K562 (cell line): ENCODE measurements around the gene ST6GALNAC6. TPM values are rescaled to one million over a fixed set of nuclear protein-coding genes. Genes with fewer than 3 reads are reported as not detected.

ENCODE experiments used
- ATAC-seq: fragments of 200-7000 bp; cut with Tn5 transposase; 3 replicates; pipeline ENCODE4 v1.9.1; 2020; ENCODE audit warnings: moderate library complexity
- BruUV-seq: library from RNA; stranded (reverse); fragments of 400-500 nt; replicated peaks from 2 replicates; lab custom pipeline; 2021; lab: Mats Ljungman, UMichigan
- CTCF ChIA-PET: fragments of 300-600 bp; formaldehyde crosslinking; extraction: SDS; loops from one replicate; lab custom pipeline; 2021; ENCODE audit warnings: low intra/inter-chr PET ratio; lab: Yijun Ruan, JAX
- POLR2A ChIA-PET: fragments of 300-600, 350-650 bp; sonication (Branson Sonifier 250); formaldehyde crosslinking; extraction: SDS; loops from one replicate; lab custom pipeline; 2021; ENCODE audit warnings: antibody characterized with exemption, inconsistent platforms; lab: Yijun Ruan, JAX
- DNase-seq, 4 experiments: peaks; one replicate each; pipeline versions ENCODE4 v3.0.0 to v3.0.0-alpha.2; 2011 to 2018; ENCODE audit warnings: low spot score in 3 of 4, mixed read lengths in 3 of 4; ENCODE audit errors: extremely low read depth in 1 of 4
- FAIRE-seq: peaks from 2 replicates; lab custom pipeline; 2011; peaks lifted over from hg19 to GRCh38; lab: Jason Lieb, UNC
- H2AFZ ChIP-seq: 2 replicates; pipeline ENCODE4 v1.6.0; 2011; ENCODE audit warnings: low read depth, low read length, control low read depth, inconsistent platforms
- H3K27ac ChIP-seq: fragments of 200-600 bp; 3 replicates; pipeline ENCODE4 v1.8.0; 2011; ENCODE audit warnings: low read depth, mild to moderate bottlenecking, control low read depth, inconsistent platforms, low read length, moderate library complexity, mixed read lengths; ENCODE audit errors: extremely low read depth
- H3K27me3 ChIP-seq, 2 experiments: fragments of 300-600 bp in 1 of 2; 2 replicates in 1 of 2; 3 replicates in 1 of 2; pipeline versions ENCODE4 v1.6.0 to v1.8.0; 2011; ENCODE audit warnings: inconsistent platforms in 2 of 2, low read length in 2 of 2, mild to moderate bottlenecking in 1 of 2, mixed read lengths in 1 of 2, moderate library complexity in 1 of 2; ENCODE audit not compliant: control insufficient read depth in 2 of 2, insufficient read depth in 2 of 2
- H3K36me3 ChIP-seq: fragments of 300-600 bp; 3 replicates; pipeline ENCODE4 v1.8.0; 2011; ENCODE audit warnings: mild to moderate bottlenecking, low read length, inconsistent platforms; ENCODE audit not compliant: control insufficient read depth, insufficient read depth
- H3K4me1 ChIP-seq, 2 experiments: fragments of 200-600 bp in 1 of 2; replicated peaks in 1 of 2; 2 replicates in 1 of 2; 3 replicates in 1 of 2; pipeline versions ENCODE4 v1.5.1 to v1.8.0; 2011; ENCODE audit warnings: inconsistent platforms in 2 of 2, low read length in 2 of 2, mild to moderate bottlenecking in 1 of 2, mixed read lengths in 1 of 2, moderate library complexity in 1 of 2; ENCODE audit not compliant: control insufficient read depth in 2 of 2, insufficient read depth in 2 of 2
- H3K4me2 ChIP-seq: 2 replicates; pipeline ENCODE4 v1.6.1; 2011; ENCODE audit warnings: low read length, control low read depth, inconsistent platforms, mixed read lengths; ENCODE audit not compliant: insufficient read depth
- H3K4me3 ChIP-seq: fragments of 200-600 bp; sonication (generic), shearing (Covaris generic); 2 replicates; pipeline ENCODE4 v1.5.1; 2016; ENCODE audit warnings: control low read depth, inconsistent platforms
- H3K79me2 ChIP-seq: fragments of 200-600 bp; 3 replicates; pipeline ENCODE4 v1.8.0; 2011; ENCODE audit warnings: low read length, inconsistent platforms; ENCODE audit not compliant: control insufficient read depth, insufficient read depth
- H3K9ac ChIP-seq, 2 experiments: 2 replicates each; pipeline versions ENCODE4 v1.6.0 to v1.6.1; 2011; ENCODE audit warnings: low read depth in 2 of 2, low read length in 2 of 2, control low read depth in 1 of 2, inconsistent platforms in 1 of 2, mild to moderate bottlenecking in 1 of 2, mixed read lengths in 1 of 2; ENCODE audit not compliant: insufficient read depth in 1 of 2
- H3K9me1 ChIP-seq: one replicate; pipeline ENCODE4 v1.6.0; 2011; ENCODE audit warnings: inconsistent platforms, mild to moderate bottlenecking, low read length, moderate library complexity; ENCODE audit not compliant: control insufficient read depth, insufficient read depth
- H3K9me3 ChIP-seq: replicated peaks from 2 replicates; pipeline ENCODE4 v1.5.1; 2011; ENCODE audit warnings: low read depth, low read length, inconsistent platforms; ENCODE audit not compliant: control insufficient read depth, insufficient read depth
- H4K20me1 ChIP-seq: replicated peaks from 2 replicates; pipeline ENCODE4 v1.6.1; 2011; ENCODE audit warnings: low read length, inconsistent platforms, mixed read lengths; ENCODE audit not compliant: control insufficient read depth, insufficient read depth
- DDX20 ChIP-seq: fragments of 450-650 bp; IDR thresholded peaks from 2 replicates; pipeline ENCODE4 v1.6.1; 2016; ENCODE audit warnings: missing genetic modification characterization, low read depth, mild to moderate bottlenecking, missing compliant biosample characterization, moderate library complexity
- KDM4B ChIP-seq, 2 experiments: fragments of 450-650 bp in 1 of 2; sonication (generic) in 1 of 2; IDR thresholded peaks; 2 replicates each; pipeline ENCODE4 v1.6.1; 2016 to 2017; ENCODE audit warnings: borderline replicate concordance in 2 of 2, antibody characterized with exemption in 1 of 2, low read depth in 1 of 2, mild to moderate bottlenecking in 1 of 2
- TRIM28 ChIP-seq: fragments of 450-650 bp; IDR thresholded peaks from 2 replicates; pipeline ENCODE4 v1.6.1; 2017
- U2AF1 ChIP-seq: fragments of 200-400 bp; formaldehyde crosslinking; optimal IDR thresholded peaks from 2 replicates; pipeline ENCODE3; 2017; ENCODE audit warnings: mild to moderate bottlenecking, low read depth, low read length, moderate library complexity
- WGBS: fragments of 100-300 bp; shearing (Covaris generic); methylation state at CpG from one replicate; pipeline ENCODE4 v1.1.6; 2016; ENCODE audit warnings: low coverage, mixed read lengths; ENCODE audit not compliant: insufficient coverage; ENCODE audit errors: missing lambda C conversion rate; 5-methylcytosine and 5-hydroxymethylcytosine counted together
- in situ Hi-C: fragments of 300-500 bp; cut with MboI; formaldehyde crosslinking; loops from 4 replicates; pipeline ENCODE4 v1.15.0; 2018; ENCODE audit warnings: inconsistent platforms, mixed read lengths
- intact Hi-C: fragments of 100-400 bp; cut with micrococcal nuclease; formaldehyde crosslinking; loops from 2 replicates; pipeline ENCODE4 v1.14.2; 2022
- polyA plus RNA-seq, 8 experiments: library from polyadenylated mRNA; depleted of rRNA in 4 of 8; stranded (reverse) in 5 of 8; unstranded in 3 of 8; fragments of >200 nt; fragmentation: Nextera tagmentation in 2 of 8; fragmentation: Illumina TruSeq in 1 of 8; extraction: Ambion mirVana in 2 of 8; extraction: Trizol in 1 of 8; gene quantifications; 2 replicates each; pipeline versions ENCODE4 v1.2.1 to v1.2.3, GENCODE V29; 2011 to 2014; ENCODE audit warnings: inconsistent platforms in 1 of 8, missing spikeins in 1 of 8
- total RNA-seq, 7 experiments: library from RNA; depleted of rRNA in 6 of 7; stranded (reverse); fragments of >200 nt in 6 of 7; fragmentation: Illumina TruSeq in 2 of 7; extraction: Trizol in 2 of 7; gene quantifications; 2 replicates each; pipeline versions ENCODE4 v1.2.1 to v1.2.3, GENCODE V29; 2011 to 2021; ENCODE audit warnings: low replicate concordance in 1 of 7
- TF ChIP-seq, protein P1 (sequence below): fragments of 450-650 bp; IDR thresholded peaks from 2 replicates; pipeline ENCODE4 v1.6.1; 2016; ENCODE audit warnings: mild to moderate bottlenecking, moderate library complexity
- TF ChIP-seq, protein P2 (sequence below): sonication (generic); formaldehyde crosslinking; IDR thresholded peaks from 2 replicates; pipeline ENCODE4 v1.8.1; 2023; ENCODE audit warnings: mild to moderate bottlenecking, missing genetic modification reagents

Gene ST6GALNAC6
- total and polyA plus RNA-seq, 9 of the 15 experiments (the other 6 are each of a cell fraction or from before 2014, with no cell fraction given) = 0.13 to 23.0 (median 14.5) TPM

DNA sequence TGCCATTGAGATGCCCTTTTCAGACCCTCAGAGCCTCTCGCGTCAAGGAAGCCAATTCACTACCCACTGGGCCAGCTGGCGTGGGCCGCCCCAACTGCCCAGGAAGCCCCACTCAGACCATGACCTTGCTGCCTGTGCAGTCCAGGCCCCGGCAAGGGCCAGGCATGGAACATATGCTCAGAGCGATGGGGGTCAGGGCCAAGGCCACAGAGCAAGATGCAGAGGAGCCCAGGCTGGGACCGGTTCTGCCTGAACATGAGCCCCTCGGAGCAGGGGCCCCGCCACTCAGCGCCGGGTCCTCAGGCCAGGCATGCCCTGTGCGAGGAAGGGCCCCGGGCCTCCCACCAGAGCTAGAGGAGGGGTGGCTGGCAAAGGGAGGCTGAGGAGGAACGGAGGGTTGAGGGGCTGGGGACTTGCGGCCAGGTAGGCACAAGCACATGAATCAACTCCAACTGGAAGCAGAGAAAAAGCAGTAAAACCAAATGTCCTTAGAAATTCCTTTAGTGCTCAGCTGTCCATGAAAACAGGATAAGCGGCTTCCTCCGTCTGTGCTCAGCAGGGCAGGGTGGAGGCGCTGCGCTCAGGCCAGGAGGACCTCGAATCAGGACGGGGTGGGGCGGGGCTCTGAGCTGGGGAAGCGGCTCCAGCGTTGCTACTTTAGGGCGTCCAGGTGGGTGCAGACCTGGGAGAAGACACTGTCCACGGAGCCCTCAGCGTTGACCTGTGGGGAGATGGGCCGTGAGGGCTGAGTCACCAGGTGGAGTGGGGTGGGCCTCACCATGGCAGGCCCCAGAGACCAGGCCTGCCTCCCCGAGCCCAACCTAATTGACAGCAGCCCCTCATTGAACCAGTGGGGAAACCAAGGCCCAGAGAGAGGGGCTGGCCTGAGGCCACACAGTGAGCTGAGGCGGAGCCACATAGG, 31.8 kb downstream of the ST6GALNAC6 start:
- intact Hi-C loops (loop anchor here (5.0 kb wide), 1 partner anchor 50 kb away; the partner anchor contains the start of gene ST6GALNAC4), in situ Hi-C loops (no loop called here)
- Histone ChIP-seq H3K9ac (peak overlapping the region in 1 of 2 experiments; percentile 54; a peak in 2 of 4 replicates), H3K79me2 (no peaks in the 10 kb centered on the region), H4K20me1 (no peaks in the 10 kb centered on the region), H3K27me3 (no peaks in the 10 kb centered on the region), H3K4me2 (no peak overlapping the region), H3K4me1 (peaks cover 26 to 61% of the 10 kb centered on the region in 2 experiments), H3K4me3 (no peak overlapping the region), H3K36me3 (peaks cover 20% of the 10 kb centered on the region; the same call in 2 of the 3 replicates), H2AFZ (no peak overlapping the region), H3K27ac (no peak overlapping the region), H3K9me3 (no peaks in the 10 kb centered on the region), H3K9me1 (no peaks in the 10 kb centered on the region)
- DNase-seq (no peak), ATAC-seq (no peak), FAIRE-seq (no peak)
- ChIA-PET CTCF (interaction anchor here (3.3 to 4.0 kb wide), 2 partner anchors 81 to 132 kb away, joined by 31 to 34 read pairs; partner anchors contain the start of genes CDK9 and TOR2A), POLR2A (interaction anchor here (0.7 to 2.3 kb wide), 3 partner anchors 22 to 125 kb away, joined by 3 to 6 read pairs (median 3); no protein-coding TSS in a partner anchor)
- BruUV-seq = no TSS peak
- WGBS = 91% methylated on average over 26 of the region's 30 CpGs
- TF ChIP-seq, protein P1, sequence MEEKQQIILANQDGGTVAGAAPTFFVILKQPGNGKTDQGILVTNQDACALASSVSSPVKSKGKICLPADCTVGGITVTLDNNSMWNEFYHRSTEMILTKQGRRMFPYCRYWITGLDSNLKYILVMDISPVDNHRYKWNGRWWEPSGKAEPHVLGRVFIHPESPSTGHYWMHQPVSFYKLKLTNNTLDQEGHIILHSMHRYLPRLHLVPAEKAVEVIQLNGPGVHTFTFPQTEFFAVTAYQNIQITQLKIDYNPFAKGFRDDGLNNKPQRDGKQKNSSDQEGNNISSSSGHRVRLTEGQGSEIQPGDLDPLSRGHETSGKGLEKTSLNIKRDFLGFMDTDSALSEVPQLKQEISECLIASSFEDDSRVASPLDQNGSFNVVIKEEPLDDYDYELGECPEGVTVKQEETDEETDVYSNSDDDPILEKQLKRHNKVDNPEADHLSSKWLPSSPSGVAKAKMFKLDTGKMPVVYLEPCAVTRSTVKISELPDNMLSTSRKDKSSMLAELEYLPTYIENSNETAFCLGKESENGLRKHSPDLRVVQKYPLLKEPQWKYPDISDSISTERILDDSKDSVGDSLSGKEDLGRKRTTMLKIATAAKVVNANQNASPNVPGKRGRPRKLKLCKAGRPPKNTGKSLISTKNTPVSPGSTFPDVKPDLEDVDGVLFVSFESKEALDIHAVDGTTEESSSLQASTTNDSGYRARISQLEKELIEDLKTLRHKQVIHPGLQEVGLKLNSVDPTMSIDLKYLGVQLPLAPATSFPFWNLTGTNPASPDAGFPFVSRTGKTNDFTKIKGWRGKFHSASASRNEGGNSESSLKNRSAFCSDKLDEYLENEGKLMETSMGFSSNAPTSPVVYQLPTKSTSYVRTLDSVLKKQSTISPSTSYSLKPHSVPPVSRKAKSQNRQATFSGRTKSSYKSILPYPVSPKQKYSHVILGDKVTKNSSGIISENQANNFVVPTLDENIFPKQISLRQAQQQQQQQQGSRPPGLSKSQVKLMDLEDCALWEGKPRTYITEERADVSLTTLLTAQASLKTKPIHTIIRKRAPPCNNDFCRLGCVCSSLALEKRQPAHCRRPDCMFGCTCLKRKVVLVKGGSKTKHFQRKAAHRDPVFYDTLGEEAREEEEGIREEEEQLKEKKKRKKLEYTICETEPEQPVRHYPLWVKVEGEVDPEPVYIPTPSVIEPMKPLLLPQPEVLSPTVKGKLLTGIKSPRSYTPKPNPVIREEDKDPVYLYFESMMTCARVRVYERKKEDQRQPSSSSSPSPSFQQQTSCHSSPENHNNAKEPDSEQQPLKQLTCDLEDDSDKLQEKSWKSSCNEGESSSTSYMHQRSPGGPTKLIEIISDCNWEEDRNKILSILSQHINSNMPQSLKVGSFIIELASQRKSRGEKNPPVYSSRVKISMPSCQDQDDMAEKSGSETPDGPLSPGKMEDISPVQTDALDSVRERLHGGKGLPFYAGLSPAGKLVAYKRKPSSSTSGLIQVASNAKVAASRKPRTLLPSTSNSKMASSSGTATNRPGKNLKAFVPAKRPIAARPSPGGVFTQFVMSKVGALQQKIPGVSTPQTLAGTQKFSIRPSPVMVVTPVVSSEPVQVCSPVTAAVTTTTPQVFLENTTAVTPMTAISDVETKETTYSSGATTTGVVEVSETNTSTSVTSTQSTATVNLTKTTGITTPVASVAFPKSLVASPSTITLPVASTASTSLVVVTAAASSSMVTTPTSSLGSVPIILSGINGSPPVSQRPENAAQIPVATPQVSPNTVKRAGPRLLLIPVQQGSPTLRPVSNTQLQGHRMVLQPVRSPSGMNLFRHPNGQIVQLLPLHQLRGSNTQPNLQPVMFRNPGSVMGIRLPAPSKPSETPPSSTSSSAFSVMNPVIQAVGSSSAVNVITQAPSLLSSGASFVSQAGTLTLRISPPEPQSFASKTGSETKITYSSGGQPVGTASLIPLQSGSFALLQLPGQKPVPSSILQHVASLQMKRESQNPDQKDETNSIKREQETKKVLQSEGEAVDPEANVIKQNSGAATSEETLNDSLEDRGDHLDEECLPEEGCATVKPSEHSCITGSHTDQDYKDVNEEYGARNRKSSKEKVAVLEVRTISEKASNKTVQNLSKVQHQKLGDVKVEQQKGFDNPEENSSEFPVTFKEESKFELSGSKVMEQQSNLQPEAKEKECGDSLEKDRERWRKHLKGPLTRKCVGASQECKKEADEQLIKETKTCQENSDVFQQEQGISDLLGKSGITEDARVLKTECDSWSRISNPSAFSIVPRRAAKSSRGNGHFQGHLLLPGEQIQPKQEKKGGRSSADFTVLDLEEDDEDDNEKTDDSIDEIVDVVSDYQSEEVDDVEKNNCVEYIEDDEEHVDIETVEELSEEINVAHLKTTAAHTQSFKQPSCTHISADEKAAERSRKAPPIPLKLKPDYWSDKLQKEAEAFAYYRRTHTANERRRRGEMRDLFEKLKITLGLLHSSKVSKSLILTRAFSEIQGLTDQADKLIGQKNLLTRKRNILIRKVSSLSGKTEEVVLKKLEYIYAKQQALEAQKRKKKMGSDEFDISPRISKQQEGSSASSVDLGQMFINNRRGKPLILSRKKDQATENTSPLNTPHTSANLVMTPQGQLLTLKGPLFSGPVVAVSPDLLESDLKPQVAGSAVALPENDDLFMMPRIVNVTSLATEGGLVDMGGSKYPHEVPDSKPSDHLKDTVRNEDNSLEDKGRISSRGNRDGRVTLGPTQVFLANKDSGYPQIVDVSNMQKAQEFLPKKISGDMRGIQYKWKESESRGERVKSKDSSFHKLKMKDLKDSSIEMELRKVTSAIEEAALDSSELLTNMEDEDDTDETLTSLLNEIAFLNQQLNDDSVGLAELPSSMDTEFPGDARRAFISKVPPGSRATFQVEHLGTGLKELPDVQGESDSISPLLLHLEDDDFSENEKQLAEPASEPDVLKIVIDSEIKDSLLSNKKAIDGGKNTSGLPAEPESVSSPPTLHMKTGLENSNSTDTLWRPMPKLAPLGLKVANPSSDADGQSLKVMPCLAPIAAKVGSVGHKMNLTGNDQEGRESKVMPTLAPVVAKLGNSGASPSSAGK = no peak
- TF ChIP-seq KDM4B (IDR thresholded peaks at IDR 0.05; ENCODE audit: borderline replicate concordance in 2 of 2, low read depth in 1 of 2) = no peak
- TF ChIP-seq DDX20 (tag) = no peak
- no peak for TF ChIP-seq U2AF1
- TF ChIP-seq, protein P2, sequence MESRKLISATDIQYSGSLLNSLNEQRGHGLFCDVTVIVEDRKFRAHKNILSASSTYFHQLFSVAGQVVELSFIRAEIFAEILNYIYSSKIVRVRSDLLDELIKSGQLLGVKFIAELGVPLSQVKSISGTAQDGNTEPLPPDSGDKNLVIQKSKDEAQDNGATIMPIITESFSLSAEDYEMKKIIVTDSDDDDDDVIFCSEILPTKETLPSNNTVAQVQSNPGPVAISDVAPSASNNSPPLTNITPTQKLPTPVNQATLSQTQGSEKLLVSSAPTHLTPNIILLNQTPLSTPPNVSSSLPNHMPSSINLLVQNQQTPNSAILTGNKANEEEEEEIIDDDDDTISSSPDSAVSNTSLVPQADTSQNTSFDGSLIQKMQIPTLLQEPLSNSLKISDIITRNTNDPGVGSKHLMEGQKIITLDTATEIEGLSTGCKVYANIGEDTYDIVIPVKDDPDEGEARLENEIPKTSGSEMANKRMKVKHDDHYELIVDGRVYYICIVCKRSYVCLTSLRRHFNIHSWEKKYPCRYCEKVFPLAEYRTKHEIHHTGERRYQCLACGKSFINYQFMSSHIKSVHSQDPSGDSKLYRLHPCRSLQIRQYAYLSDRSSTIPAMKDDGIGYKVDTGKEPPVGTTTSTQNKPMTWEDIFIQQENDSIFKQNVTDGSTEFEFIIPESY (CRISPR knock-in tag) = peak; percentile 49; the same call in 1 of the 2 replicates
- no peak for TF ChIP-seq TRIM28
